LNCaP clone FGC (cell line): Measurements from ENCODE around the gene SSTR5.
A peak's percentile ranks its signal among the peaks of the same experiment; 100 is the strongest.

ENCODE experiments used
- DNase-seq: peaks from one replicate; pipeline ENCODE4 v3.0.0-alpha.2; 2011; ENCODE audit warnings: low read depth
- H3K4me3 ChIP-seq: 2 replicates; pipeline ENCODE4 v1.5.1; 2011; ENCODE audit warnings: mild to moderate bottlenecking, low read depth, low read length, control low read depth
- CTCF ChIP-seq: IDR thresholded peaks from 2 replicates; pipeline ENCODE4 v1.5.1; 2012; ENCODE audit warnings: mild to moderate bottlenecking; ENCODE audit not compliant: control insufficient read depth, insufficient read depth; ENCODE audit errors: extremely low read depth

Gene SSTR5

GRCh38 chr16:1054660-1055556 lies 17.6 kb upstream of the SSTR5 start:
- TF ChIP-seq CTCF = peak; percentile 92
- peak; percentile 4 for DNase-seq
- no peak overlapping the region for H3K4me3 ChIP-seq

- DNase-seq = no peak
- no peak for TF ChIP-seq CTCF
- no peak overlapping the region for H3K4me3 ChIP-seq
Measured at GRCh38 chr16:1055557-1055924, 17.0 kb upstream of the SSTR5 start.

- TF ChIP-seq CTCF = no peak
- H3K4me3 ChIP-seq = no peak overlapping the region
- DNase-seq = no peak
Measured at GRCh38 chr16:1056196-1056595, 16.4 kb upstream of the SSTR5 start.

GRCh38 chr16:1057252-1057932 lies 15.2 kb upstream of the SSTR5 start:
- peak; percentile 86 for TF ChIP-seq CTCF
- no peak for DNase-seq
- no peak overlapping the region for H3K4me3 ChIP-seq

- no peak for TF ChIP-seq CTCF
- DNase-seq = no peak
- no peak overlapping the region for H3K4me3 ChIP-seq
Measured at GRCh38 chr16:1058216-1058615, 14.3 kb upstream of the SSTR5 start.

GRCh38 chr16:1059310-1059709 lies 13.2 kb upstream of the SSTR5 start:
- no peak for TF ChIP-seq CTCF
- no peak overlapping the region for H3K4me3 ChIP-seq
- DNase-seq = no peak
